ENCODE data around the gene PPM1M. TPM values are rescaled to one million over a fixed set of nuclear protein-coding genes. Genes with fewer than 3 reads are reported as not detected.

Gene PPM1M
- total and polyA plus RNA-seq, 2 experiments from 2014 or later: 2.2 to 4.0 TPM

DNA sequence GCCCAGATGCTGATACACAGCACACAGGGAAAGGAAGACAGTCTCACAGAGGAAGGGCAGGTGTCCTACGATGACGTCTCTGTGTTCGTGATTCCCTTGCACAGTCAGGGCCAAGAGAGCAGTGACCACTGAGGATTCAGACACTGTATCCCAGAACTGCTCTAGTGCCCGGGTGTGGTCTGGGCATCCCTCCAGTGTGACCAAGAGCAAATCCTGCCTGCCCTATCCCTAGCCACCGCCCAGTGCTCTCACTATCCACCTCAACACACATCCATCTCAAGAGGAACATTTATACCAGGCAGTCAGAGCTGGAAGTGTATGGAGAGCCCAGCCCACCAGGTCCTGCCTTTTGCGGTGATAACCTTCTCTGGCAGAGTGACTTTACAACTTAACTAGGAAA is 4.1 kb downstream of the PPM1M start:
- H3K4me3 Mint-ChIP-seq: no peak overlapping the region
- Histone ChIP-seq H3K36me3 (ENCODE audit: insufficient read depth) (peaks cover 9% of the 10 kb centered on the region), H3F3A (replicated peaks; ENCODE audit: low read depth) (peaks cover 8% of the 10 kb centered on the region), H3K27me3 (ENCODE audit: insufficient read depth) (peaks cover 25% of the 10 kb centered on the region), H3K4me2 (no peak overlapping the region), H4K20me1 (replicated peaks; ENCODE audit: insufficient read depth) (peaks cover 9% of the 10 kb centered on the region; the same call in 1 of the 2 replicates), H3K4me3 (no peak overlapping the region), H2AFZ (no peak overlapping the region), H3K79me2 (replicated peaks; ENCODE audit: insufficient read depth) (no peaks in the 10 kb centered on the region), H3K9me2 (ENCODE audit: insufficient read depth) (no peaks in the 10 kb centered on the region), H3K27ac (ENCODE audit: low read depth) (no peak overlapping the region), H3K4me1 (ENCODE audit: insufficient read depth) (peaks cover 11% of the 10 kb centered on the region; the same call in 1 of the 2 replicates)
- H3K4me1 Mint-ChIP-seq: peaks cover 5% of the 10 kb centered on the region; the same call in 2 of the 3 replicates
- H3K27ac Mint-ChIP-seq: no peak overlapping the region
- H3K9me3 Mint-ChIP-seq: no peaks in the 10 kb centered on the region
- TF ChIP-seq STAT1 (IDR thresholded peaks at IDR 0.05; ENCODE audit: unreplicated experiment) (no peak), POLR2AphosphoS5 (IDR thresholded peaks at IDR 0.05; ENCODE audit: low read depth) (peak; percentile 37)
- peaks cover 25% of the 10 kb centered on the region; the same call in 2 of the 3 replicates for H3K36me3 Mint-ChIP-seq (ENCODE audit: low read depth)
- no peak for ATAC-seq
- no peak for DNase-seq (ENCODE audit: low spot score)
- H3K27me3 Mint-ChIP-seq (ENCODE audit: insufficient read depth, low read depth, poor library complexity): peaks cover 41% of the 10 kb centered on the region

- Histone ChIP-seq H3K27me3 (ENCODE audit: insufficient read depth) (peaks cover 21% of the 10 kb centered on the region), H3K36me3 (ENCODE audit: insufficient read depth) (peaks cover 11% of the 10 kb centered on the region)
Measured at GRCh38 chr3:52250122-52250521, 4.6 kb downstream of the PPM1M start.

More at GRCh38 chr3:52250122-52250521, 4.6 kb downstream of the PPM1M start:
- Histone ChIP-seq H3K4me1 (ENCODE audit: insufficient read depth) (0 out of 2 replicates have a peak, but pooled peaks cover 9% of the 10 kb centered on the region), H3K27ac (ENCODE audit: low read depth) (no peak overlapping the region), H3K4me2 (no peak overlapping the region), H3K79me2 (replicated peaks; ENCODE audit: insufficient read depth) (no peaks in the 10 kb centered on the region), H3K9me2 (ENCODE audit: insufficient read depth) (no peaks in the 10 kb centered on the region), H4K20me1 (replicated peaks; ENCODE audit: insufficient read depth) (peaks cover 9% of the 10 kb centered on the region; the same call in 1 of the 2 replicates), H3F3A (replicated peaks; ENCODE audit: low read depth) (peaks cover 8% of the 10 kb centered on the region), H3K4me3 (no peak overlapping the region), H2AFZ (no peak overlapping the region)
- peaks cover 29% of the 10 kb centered on the region; the same call in 2 of the 3 replicates for H3K36me3 Mint-ChIP-seq (ENCODE audit: low read depth)
- TF ChIP-seq NANOG (IDR thresholded peaks at IDR 0.05; ENCODE audit: borderline replicate concordance) (no peak), ZNF331 (CRISPR knock-in tag; IDR thresholded peaks at IDR 0.05; ENCODE audit: low read depth) (no peak), CTCF (conservative IDR thresholded peaks at IDR 0.05; ENCODE audit: low read depth in 2 of 2) (no peak), STAT1 (IDR thresholded peaks at IDR 0.05; ENCODE audit: unreplicated experiment) (no peak), CREB1 (CRISPR knock-in tag; IDR thresholded peaks at IDR 0.05; ENCODE audit: low read depth) (no peak), EZH2phosphoT487 (IDR thresholded peaks at IDR 0.05; ENCODE audit: unreplicated experiment) (no peak), JUNB (IDR thresholded peaks at IDR 0.05; ENCODE audit: unreplicated experiment) (no peak), ZNF114 (CRISPR knock-in tag; IDR thresholded peaks at IDR 0.05) (no peak)
- TF ChIP-seq, protein P1, sequence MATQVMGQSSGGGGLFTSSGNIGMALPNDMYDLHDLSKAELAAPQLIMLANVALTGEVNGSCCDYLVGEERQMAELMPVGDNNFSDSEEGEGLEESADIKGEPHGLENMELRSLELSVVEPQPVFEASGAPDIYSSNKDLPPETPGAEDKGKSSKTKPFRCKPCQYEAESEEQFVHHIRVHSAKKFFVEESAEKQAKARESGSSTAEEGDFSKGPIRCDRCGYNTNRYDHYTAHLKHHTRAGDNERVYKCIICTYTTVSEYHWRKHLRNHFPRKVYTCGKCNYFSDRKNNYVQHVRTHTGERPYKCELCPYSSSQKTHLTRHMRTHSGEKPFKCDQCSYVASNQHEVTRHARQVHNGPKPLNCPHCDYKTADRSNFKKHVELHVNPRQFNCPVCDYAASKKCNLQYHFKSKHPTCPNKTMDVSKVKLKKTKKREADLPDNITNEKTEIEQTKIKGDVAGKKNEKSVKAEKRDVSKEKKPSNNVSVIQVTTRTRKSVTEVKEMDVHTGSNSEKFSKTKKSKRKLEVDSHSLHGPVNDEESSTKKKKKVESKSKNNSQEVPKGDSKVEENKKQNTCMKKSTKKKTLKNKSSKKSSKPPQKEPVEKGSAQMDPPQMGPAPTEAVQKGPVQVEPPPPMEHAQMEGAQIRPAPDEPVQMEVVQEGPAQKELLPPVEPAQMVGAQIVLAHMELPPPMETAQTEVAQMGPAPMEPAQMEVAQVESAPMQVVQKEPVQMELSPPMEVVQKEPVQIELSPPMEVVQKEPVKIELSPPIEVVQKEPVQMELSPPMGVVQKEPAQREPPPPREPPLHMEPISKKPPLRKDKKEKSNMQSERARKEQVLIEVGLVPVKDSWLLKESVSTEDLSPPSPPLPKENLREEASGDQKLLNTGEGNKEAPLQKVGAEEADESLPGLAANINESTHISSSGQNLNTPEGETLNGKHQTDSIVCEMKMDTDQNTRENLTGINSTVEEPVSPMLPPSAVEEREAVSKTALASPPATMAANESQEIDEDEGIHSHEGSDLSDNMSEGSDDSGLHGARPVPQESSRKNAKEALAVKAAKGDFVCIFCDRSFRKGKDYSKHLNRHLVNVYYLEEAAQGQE (IDR thresholded peaks at IDR 0.05; ENCODE audit: unreplicated experiment): no peak
- TF ChIP-seq, protein P2, sequence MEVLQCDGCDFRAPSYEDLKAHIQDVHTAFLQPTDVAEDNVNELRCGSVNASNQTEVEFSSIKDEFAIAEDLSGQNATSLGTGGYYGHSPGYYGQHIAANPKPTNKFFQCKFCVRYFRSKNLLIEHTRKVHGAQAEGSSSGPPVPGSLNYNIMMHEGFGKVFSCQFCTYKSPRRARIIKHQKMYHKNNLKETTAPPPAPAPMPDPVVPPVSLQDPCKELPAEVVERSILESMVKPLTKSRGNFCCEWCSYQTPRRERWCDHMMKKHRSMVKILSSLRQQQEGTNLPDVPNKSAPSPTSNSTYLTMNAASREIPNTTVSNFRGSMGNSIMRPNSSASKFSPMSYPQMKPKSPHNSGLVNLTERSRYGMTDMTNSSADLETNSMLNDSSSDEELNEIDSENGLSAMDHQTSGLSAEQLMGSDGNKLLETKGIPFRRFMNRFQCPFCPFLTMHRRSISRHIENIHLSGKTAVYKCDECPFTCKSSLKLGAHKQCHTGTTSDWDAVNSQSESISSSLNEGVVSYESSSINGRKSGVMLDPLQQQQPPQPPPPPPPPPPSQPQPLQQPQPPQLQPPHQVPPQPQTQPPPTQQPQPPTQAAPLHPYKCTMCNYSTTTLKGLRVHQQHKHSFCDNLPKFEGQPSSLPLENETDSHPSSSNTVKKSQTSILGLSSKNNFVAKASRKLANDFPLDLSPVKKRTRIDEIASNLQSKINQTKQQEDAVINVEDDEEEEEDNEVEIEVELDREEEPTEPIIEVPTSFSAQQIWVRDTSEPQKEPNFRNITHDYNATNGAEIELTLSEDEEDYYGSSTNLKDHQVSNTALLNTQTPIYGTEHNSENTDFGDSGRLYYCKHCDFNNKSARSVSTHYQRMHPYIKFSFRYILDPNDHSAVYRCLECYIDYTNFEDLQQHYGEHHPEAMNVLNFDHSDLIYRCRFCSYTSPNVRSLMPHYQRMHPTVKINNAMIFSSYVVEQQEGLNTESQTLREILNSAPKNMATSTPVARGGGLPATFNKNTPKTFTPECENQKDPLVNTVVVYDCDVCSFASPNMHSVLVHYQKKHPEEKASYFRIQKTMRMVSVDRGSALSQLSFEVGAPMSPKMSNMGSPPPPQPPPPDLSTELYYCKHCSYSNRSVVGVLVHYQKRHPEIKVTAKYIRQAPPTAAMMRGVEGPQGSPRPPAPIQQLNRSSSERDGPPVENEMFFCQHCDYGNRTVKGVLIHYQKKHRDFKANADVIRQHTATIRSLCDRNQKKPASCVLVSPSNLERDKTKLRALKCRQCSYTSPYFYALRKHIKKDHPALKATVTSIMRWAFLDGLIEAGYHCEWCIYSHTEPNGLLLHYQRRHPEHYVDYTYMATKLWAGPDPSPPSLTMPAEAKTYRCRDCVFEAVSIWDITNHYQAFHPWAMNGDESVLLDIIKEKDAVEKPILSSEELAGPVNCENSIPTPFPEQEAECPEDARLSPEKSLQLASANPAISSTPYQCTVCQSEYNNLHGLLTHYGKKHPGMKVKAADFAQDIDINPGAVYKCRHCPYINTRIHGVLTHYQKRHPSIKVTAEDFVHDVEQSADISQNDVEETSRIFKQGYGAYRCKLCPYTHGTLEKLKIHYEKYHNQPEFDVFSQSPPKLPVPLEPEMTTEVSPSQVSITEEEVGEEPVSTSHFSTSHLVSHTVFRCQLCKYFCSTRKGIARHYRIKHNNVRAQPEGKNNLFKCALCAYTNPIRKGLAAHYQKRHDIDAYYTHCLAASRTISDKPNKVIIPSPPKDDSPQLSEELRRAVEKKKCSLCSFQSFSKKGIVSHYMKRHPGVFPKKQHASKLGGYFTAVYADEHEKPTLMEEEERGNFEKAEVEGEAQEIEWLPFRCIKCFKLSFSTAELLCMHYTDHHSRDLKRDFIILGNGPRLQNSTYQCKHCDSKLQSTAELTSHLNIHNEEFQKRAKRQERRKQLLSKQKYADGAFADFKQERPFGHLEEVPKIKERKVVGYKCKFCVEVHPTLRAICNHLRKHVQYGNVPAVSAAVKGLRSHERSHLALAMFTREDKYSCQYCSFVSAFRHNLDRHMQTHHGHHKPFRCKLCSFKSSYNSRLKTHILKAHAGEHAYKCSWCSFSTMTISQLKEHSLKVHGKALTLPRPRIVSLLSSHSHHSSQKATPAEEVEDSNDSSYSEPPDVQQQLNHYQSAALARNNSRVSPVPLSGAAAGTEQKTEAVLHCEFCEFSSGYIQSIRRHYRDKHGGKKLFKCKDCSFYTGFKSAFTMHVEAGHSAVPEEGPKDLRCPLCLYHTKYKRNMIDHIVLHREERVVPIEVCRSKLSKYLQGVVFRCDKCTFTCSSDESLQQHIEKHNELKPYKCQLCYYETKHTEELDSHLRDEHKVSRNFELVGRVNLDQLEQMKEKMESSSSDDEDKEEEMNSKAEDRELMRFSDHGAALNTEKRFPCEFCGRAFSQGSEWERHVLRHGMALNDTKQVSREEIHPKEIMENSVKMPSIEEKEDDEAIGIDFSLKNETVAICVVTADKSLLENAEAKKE (CRISPR knock-in tag; IDR thresholded peaks at IDR 0.05): no peak
- H3K27ac Mint-ChIP-seq: no peak overlapping the region
- H3K9me3 Mint-ChIP-seq: no peaks in the 10 kb centered on the region
- DNase-seq (ENCODE audit: low spot score) (no peak), ATAC-seq (no peak)
- H3K4me3 Mint-ChIP-seq: no peak overlapping the region
- H3K4me1 Mint-ChIP-seq: peaks cover 2% of the 10 kb centered on the region; the same call in 2 of the 3 replicates
- peaks cover 36% of the 10 kb centered on the region for H3K27me3 Mint-ChIP-seq (ENCODE audit: insufficient read depth, low read depth, poor library complexity)

Data from GM23338 (cell line).